Measurements from ENCODE around the gene RPH3AL.
"Not testable (repeated sequence)": the region's sequence is repeated elsewhere in the genome, so short reads cannot be mapped to it uniquely, and the experiment has no call there.

The RPH3AL gene

DNA sequence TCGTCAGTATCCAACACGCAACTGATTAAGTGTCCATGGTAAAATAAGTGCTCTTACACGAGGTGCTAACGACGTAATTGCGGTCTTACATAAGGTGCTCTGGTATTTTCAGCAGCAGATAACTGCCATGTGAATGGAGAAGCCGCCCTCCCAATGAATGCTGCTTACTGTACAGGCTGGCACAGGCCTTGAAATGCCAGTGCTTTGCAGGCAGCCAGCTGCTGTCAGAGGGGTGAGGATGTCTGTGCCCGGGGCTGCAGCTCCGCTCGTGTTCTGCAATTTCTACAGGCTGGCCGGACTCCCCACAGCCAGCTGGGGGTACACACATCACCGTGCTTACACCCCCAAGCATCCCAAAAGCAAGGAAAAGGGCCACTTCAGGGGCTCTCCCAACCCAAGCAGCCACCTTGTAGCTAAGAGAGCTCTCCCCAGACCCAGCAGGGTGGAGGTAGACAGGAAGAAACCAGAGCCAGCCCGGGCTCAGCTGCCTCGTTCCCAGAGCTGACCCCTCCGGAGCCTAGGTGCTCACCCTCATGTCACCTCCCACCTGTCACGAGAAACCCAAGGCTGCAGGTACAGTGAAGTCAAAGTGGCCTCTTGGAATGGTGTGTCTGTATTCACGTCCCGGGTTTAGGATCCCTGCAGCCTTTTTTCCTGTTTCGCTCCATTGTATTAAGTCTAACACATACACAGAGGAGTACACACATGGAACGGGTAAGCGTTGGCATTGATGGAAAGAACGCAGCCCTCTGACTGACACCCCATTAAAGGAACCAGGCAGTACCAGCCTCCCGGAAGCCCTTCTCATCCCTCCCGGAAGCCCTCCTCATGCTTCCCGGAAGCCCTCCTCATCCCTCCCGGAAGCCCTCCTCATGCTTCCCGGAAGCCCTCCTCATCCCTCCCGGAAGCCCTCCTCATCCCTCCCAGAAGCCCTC lies 27.2 kb upstream of the RPH3AL start:
- DNase-seq: no peak

- DNase-seq: no peak
Measured at GRCh38 chr17:378068-378467, 25.5 kb upstream of the RPH3AL start.

DNA sequence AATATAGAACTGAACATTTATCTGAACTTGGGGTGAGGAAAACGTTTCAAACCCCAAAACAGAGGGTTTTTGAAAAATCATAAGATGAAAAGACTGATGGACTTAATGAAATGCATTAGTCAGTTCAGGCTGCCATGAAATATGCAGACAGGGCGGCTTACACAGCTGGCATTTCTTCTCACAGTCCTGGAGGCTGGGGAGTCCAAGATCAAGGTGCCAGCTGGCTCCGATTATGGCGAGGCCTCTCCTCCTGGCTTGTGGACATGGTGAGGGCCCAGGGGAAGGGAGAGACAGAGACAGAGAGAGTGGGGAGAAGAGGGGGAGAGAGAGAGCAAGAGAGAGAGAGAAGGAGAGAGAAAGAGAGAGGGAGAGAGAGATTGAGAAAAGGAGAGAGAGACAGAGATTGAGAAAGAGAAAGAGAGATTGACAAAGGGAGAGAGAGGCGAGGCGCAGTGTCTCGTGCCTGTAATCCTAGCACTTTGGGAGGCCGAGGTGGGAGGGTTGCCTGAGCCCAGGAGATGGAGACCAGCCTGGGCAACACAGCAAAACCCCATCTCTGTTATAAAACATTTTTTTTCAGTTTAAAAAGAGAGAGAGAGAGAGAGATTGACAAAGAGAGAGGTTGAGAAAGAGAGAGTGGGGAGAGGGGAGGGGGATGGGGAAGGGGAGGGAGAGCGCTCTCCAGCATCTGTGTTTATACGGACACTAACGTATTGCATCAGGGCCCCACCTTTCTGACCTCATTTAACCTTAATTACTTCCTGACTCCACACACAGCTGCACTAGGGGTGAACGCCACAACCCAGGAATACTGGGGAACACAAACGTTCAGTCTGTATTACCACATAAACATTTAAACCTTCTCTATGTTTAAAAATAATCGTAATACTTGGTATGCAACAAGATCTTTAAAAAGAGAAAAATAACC lies 24.6 kb upstream of the RPH3AL start:
- DNase-seq: no peak

GRCh38 chr17:373613-374230 lies 21.1 kb upstream of the RPH3AL start:
- DNase-seq: no peak

GRCh38 chr17:372157-373152 lies 19.8 kb upstream of the RPH3AL start:
- no peak for DNase-seq

GRCh38 chr17:371583-371982 lies 19.0 kb upstream of the RPH3AL start:
- no peak for DNase-seq

DNA sequence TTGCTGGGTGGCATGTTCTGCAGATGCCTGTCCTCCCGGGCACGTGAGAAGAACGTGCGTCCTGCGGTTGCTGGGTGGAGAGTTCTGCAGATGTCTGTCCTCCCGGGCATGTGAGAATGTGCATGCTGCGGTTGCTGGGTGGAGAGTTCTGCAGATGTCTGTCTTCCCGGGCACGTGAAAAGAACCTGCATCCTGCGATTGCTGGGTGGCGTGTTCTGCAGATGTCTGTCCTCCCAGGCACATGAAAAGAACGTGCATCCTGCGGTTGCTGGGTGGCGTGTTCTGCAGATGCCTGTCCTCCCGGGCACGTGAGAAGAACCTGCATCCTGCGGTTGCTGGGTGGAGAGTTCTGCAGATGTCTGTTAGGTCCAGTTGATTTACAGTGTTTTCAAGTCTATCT lies 15.0 kb upstream of the RPH3AL start:
- DNase-seq: not testable (repeated sequence)

DNA sequence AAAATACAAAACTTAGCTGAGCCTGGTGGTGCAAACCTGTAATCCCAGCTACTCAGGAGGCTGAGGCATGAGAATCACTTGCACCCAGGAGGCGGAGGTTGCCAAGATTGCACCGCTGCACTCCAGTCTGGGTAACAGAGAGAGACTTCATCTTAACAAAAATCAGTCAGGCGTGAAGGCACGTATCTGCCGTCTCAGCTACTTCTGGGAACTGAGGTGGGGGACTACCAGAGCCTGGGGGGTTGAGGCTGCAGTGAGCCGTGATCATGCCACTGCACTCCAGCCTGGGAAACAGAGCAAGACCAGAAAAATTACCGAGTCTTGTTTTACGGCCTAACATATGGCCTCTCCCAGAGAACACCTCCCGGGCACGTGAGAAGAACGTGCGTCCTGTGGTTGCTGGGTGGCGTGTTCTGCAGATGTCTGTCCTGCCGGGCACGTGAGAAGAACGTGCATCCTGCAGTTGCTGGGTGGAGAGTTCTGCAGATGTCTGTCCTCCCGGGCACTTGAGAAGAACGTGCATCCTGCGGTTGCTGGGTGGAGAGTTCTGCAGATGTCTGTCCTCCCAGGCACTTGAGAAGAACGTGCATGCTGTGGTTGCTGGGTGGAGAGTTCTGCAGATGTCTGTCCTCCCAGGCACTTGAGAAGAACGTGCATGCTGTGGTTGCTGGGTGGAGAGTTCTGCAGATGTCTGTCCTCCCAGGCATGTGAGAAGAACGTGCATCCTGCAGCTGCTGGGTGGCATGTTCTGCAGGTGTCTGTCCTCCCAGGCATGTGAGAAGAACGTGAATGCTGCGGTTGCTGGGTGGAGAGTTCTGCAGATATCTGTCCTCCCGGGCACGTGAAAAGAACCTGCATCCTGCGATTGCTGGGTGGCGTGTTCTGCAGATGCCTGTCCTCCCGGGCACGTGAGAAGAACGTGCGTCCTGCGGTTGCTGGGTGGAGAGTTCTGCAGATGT lies 14.3 kb upstream of the RPH3AL start:
- DNase-seq: not testable (repeated sequence)

- DNase-seq: no peak
Measured at GRCh38 chr17:364766-365165, 12.2 kb upstream of the RPH3AL start.

- DNase-seq: no peak
Measured at GRCh38 chr17:364308-364707, 11.7 kb upstream of the RPH3AL start.

DNA sequence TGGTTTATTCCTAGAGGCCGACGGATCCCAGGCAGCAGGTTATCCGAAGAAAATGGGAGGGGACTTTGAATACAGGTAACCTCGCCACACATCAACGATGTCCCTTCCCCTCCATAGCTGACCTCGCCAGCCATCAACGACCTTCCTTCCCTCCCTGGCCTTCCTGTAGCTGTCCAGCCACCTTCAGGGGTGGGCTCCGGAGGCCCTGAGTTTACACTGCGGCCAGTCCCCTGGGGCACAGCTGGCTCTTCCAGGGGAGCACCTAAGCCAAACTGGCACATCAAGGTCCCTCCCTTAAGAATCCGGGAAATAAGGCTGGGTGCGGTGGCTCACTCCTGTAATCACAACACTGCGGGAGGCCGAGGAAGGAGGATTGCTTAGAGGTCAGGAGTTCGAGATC lies 10.1 kb upstream of the RPH3AL start:
- no peak for DNase-seq

- DNase-seq: no peak
Measured at GRCh38 chr17:360092-360750, 7.6 kb upstream of the RPH3AL start.

GRCh38 chr17:358491-359151 lies 6.0 kb upstream of the RPH3AL start:
- no peak for DNase-seq

DNA sequence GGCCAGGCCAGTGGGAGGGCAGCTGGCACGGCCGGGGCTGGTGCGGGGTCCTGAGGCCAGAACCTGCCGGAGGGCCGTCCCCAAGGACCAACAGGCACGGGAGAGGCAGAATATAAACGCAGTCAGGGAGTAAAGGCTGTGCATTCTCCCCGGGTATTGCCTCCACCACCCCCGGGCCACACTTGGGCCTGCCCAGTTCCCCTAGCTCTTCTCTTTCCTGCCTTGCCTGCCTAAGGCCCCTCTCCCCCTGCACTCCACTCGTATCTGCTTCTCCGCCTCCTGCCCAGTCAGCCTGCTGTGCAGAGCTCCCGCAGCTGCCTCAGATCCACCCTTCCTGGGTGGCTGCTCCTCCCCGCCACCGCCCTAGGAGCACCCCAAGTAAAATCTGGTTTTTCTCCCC lies 5.0 kb upstream of the RPH3AL start:
- no peak for DNase-seq

- DNase-seq: no peak
Measured at GRCh38 chr17:356671-357434, 4.2 kb upstream of the RPH3AL start.

DNA sequence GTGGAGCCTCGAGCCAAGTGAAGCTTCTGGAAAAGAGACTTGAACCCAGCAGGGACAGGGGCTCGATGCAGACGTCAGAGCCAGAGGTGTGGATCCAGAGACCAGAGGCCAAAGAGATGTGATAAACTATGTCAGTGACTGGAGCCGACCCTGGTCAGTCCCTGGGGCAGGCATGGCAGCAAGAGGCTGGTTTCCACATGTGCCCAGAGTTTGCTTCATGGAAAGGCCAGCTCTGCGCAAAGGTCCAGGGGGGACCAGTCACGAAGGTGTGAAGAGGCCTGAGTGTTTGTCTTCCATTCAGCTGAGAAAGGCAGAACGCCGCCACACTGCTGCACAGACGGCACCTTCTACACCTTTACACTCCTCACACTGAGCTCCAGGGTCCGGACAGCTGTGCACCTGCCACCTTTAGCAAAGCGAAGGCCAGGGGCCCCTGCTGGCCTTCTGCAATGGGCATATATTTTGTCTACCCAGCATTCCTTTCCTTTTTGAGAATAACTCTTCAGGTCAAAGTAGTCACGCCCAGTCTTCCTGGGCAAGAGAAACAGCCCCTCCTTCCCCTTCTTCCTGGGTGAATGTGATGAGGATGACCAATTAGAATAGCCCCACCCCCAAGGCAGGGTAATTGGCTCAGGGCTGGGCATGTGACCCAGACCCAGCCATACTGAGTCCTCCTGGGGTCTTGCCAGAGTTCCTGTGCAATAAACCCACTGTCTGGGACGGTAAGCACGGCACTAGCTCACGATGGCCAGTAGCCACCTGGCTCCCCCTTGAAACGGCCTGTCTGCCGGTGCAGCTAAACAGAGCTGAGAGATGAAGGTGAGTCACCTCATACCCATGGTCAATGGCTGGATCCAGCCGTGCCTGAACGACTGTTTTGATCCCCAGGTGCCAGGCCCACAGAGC lies 2.3 kb upstream of the RPH3AL start:
- DNase-seq: no peak

GRCh38 chr17:353838-354234 lies 1.2 kb upstream of the RPH3AL start:
- DNase-seq: no peak
